Measurements from ENCODE around the gene SYT15B.
"Not testable (repeated sequence)": the region's sequence is repeated elsewhere in the genome, so short reads cannot be mapped to it uniquely, and the experiment has no call there.

GRCh38 chr10:47740868-47741267 lies 22.5 kb downstream of the SYT15B start:
- not testable (repeated sequence) for TF ChIP-seq POLR2A, CTCF (IDR thresholded peaks at IDR 0.05)
